SH-SY5Y (cell line): Measurements from ENCODE around the gene NPS.

Source experiments
- GATA2 ChIP-seq: IDR thresholded peaks from 2 replicates; pipeline ENCODE4 v1.6.1; 2011; ENCODE audit warnings: mild to moderate bottlenecking, low read depth, low read length
- GATA3 ChIP-seq: IDR thresholded peaks from 2 replicates; pipeline ENCODE4 v1.6.1; 2011; ENCODE audit warnings: low read depth, mild to moderate bottlenecking, low read length, moderate library complexity

DNA sequence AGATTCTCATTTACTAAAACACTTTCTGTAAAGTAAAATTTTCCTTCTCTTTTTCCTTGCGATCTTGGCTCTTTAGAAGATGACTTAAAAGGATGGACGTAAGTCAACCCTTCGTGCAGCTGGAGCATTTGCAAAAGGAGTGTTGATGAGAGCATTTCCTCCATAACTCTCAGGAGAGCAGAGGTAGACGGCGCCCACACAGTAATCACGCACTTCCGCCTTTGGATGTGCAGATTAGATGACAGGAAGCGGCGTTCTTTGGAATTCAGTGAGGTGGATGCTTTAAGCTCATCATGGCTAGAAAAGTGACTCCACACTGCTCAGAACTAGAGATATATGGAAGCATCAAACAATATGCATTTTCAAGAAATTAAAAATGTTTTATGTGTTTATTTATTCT is 43.0 kb upstream of the NPS start:
- TF ChIP-seq GATA3 (no peak), GATA2 (no peak)
